BLaER1 treated with 17β-estradiol and CSF1 and Interleukin-3, amounts not matched to agents 10 nM and 100 nM (cell line): Measurements from ENCODE around the gene AMZ2.

Experiments used
- H3K27ac ChIP-seq, 11 experiments: shearing (Covaris generic); formaldehyde crosslinking; 2 replicates each; pipeline ENCODE4 v1.8.1; 2022
- H3K27me3 ChIP-seq, 11 experiments: shearing (Covaris generic); formaldehyde crosslinking; 2 replicates each; pipeline ENCODE4 v1.8.1; 2022
- H3K36me3 ChIP-seq, 11 experiments: shearing (Covaris generic); formaldehyde crosslinking; 2 replicates each; pipeline ENCODE4 v1.8.1; 2022
- H3K4me1 ChIP-seq, 10 experiments: shearing (Covaris generic); formaldehyde crosslinking; 2 replicates each; pipeline ENCODE4 v1.8.1; 2022
- H3K4me2 ChIP-seq, 11 experiments: shearing (Covaris generic); formaldehyde crosslinking; 2 replicates each; pipeline ENCODE4 v1.8.1; 2022
- H3K4me3 ChIP-seq, 10 experiments: shearing (Covaris generic); formaldehyde crosslinking; 2 replicates each; pipeline ENCODE4 v1.8.1; 2022
- H3K9ac ChIP-seq, 11 experiments: shearing (Covaris generic); formaldehyde crosslinking; 2 replicates each; pipeline ENCODE4 v1.8.1; 2022
- H3K9me3 ChIP-seq, 11 experiments: shearing (Covaris generic); formaldehyde crosslinking; replicated peaks in 1 of 11; 2 replicates each; pipeline ENCODE4 v1.8.1; 2022
- H4K20me1 ChIP-seq, 11 experiments: shearing (Covaris generic); formaldehyde crosslinking; 2 replicates each; pipeline ENCODE4 v1.8.1; 2022
- Cebpa-rat ChIP-seq, 11 experiments: shearing (Covaris generic); IDR thresholded peaks; 2 replicates each; pipeline ENCODE4 v1.8.1; 2022

Gene AMZ2

GRCh38 chr17:68293490-68294195 lies 45.8 kb downstream of the AMZ2 start:
- Histone ChIP-seq H3K4me3 (no peak overlapping the region; a peak in 1 of 20 replicates), H3K4me2 (peak overlapping the region in 9 of 11 experiments; percentile 1 to 99 (median 89); a peak in 12 of 22 replicates), H3K9me3 (peaks cover 0 to 6% (median 0%) of the 10 kb centered on the region in 11 experiments; a peak in 2 of 22 replicates), H3K27ac (peak overlapping the region in 6 of 11 experiments; percentile 31 to 43 (median 34); a peak in 10 of 22 replicates), H3K27me3 (no peaks in the 10 kb centered on the region), H3K9ac (no peak overlapping the region), H3K36me3 (no peaks in the 10 kb centered on the region), H3K4me1 (peaks cover 44 to 80% (median 67%) of the 10 kb centered on the region in 10 experiments), H4K20me1 (no peaks in the 10 kb centered on the region)
- no peak for TF ChIP-seq Cebpa-rat (IDR thresholded peaks at IDR 0.05)

- H4K20me1 ChIP-seq = no peaks in the 10 kb centered on the region
- H3K4me1 ChIP-seq = peaks cover 38 to 74% (median 62%) of the 10 kb centered on the region in 10 experiments
- TF ChIP-seq Cebpa-rat (IDR thresholded peaks at IDR 0.05) = no peak
- H3K4me3 ChIP-seq = no peak overlapping the region
- H3K9me3 ChIP-seq = peaks cover 0 to 8% (median 0%) of the 10 kb centered on the region in 11 experiments; a peak in 2 of 22 replicates
- H3K27ac ChIP-seq = peak overlapping the region in 6 of 11 experiments; percentile 31 to 43 (median 34); a peak in 10 of 22 replicates
- H3K4me2 ChIP-seq = peak overlapping the region in 9 of 11 experiments; percentile 1 to 96 (median 35); a peak in 11 of 22 replicates
- no peaks in the 10 kb centered on the region for H3K27me3 ChIP-seq
- no peaks in the 10 kb centered on the region for H3K36me3 ChIP-seq
- no peak overlapping the region for H3K9ac ChIP-seq
Measured at GRCh38 chr17:68294196-68294555, 46.3 kb downstream of the AMZ2 start.

- Histone ChIP-seq H3K4me3 (no peak overlapping the region), H3K4me2 (peak overlapping the region in 7 of 11 experiments; percentile 2 to 96 (median 37); a peak in 6 of 22 replicates), H3K27me3 (no peaks in the 10 kb centered on the region), H3K9ac (no peak overlapping the region), H3K36me3 (no peaks in the 10 kb centered on the region), H4K20me1 (no peaks in the 10 kb centered on the region), H3K9me3 (peaks cover 0 to 8% (median 0%) of the 10 kb centered on the region in 11 experiments; a peak in 3 of 22 replicates), H3K4me1 (peaks cover 34 to 70% (median 57%) of the 10 kb centered on the region in 10 experiments), H3K27ac (peak overlapping the region in 6 of 11 experiments; percentile 31 to 43 (median 34); a peak in 8 of 22 replicates)
- TF ChIP-seq Cebpa-rat (IDR thresholded peaks at IDR 0.05) = no peak
Measured at GRCh38 chr17:68294617-68295016, 46.8 kb downstream of the AMZ2 start.

- TF ChIP-seq Cebpa-rat (IDR thresholded peaks at IDR 0.05) = no peak
- Histone ChIP-seq H3K9me3 (peaks cover 0 to 11% (median 0%) of the 10 kb centered on the region in 11 experiments; a peak in 4 of 22 replicates), H3K4me3 (no peak overlapping the region), H4K20me1 (no peaks in the 10 kb centered on the region), H3K4me1 (peaks cover 29 to 65% (median 52%) of the 10 kb centered on the region in 10 experiments), H3K36me3 (no peaks in the 10 kb centered on the region; a peak in 1 of 22 replicates), H3K4me2 (peak overlapping the region in 4 of 11 experiments; percentile 2 to 90 (median 62); a peak in 5 of 22 replicates), H3K27me3 (no peaks in the 10 kb centered on the region), H3K9ac (no peak overlapping the region), H3K27ac (peak overlapping the region in 4 of 11 experiments; percentile 11 to 36 (median 32); a peak in 4 of 22 replicates)
Measured at GRCh38 chr17:68295086-68295485, 47.2 kb downstream of the AMZ2 start.

- no peak for TF ChIP-seq Cebpa-rat (IDR thresholded peaks at IDR 0.05)
- Histone ChIP-seq H3K27ac (peak overlapping the region in 8 of 11 experiments; percentile 17 to 74 (median 52); a peak in 13 of 22 replicates), H3K4me1 (peaks cover 21 to 65% (median 47%) of the 10 kb centered on the region in 10 experiments), H3K9me3 (peaks cover 0 to 16% (median 0%) of the 10 kb centered on the region in 11 experiments; a peak in 4 of 22 replicates), H3K27me3 (no peaks in the 10 kb centered on the region), H4K20me1 (no peaks in the 10 kb centered on the region), H3K4me2 (peak overlapping the region; percentile 35 to 90 (median 63)), H3K4me3 (0 out of 20 replicates have a peak overlapping the region, but pooled peaks of 1 of the 10 experiments have one; percentile 1), H3K36me3 (no peaks in the 10 kb centered on the region; a peak in 1 of 22 replicates), H3K9ac (peak overlapping the region in 4 of 11 experiments; percentile 1 to 52 (median 20); a peak in 6 of 22 replicates)
Measured at GRCh38 chr17:68296217-68297191, 48.7 kb downstream of the AMZ2 start.

- TF ChIP-seq Cebpa-rat (IDR thresholded peaks at IDR 0.05) = no peak
- Histone ChIP-seq H3K9ac (peak overlapping the region in 4 of 11 experiments; percentile 1 to 52 (median 20); a peak in 5 of 22 replicates), H3K27me3 (no peaks in the 10 kb centered on the region), H3K4me3 (peak overlapping the region in 1 of 10 experiments; percentile 1; a peak in 1 of 20 replicates), H3K27ac (peak overlapping the region in 8 of 11 experiments; percentile 17 to 74 (median 52); a peak in 16 of 22 replicates), H3K4me2 (peak overlapping the region; percentile 35 to 90 (median 63)), H3K9me3 (peaks cover 0 to 16% (median 0%) of the 10 kb centered on the region in 11 experiments; a peak in 6 of 22 replicates), H4K20me1 (no peaks in the 10 kb centered on the region), H3K4me1 (peaks cover 23 to 71% (median 49%) of the 10 kb centered on the region in 10 experiments), H3K36me3 (no peaks in the 10 kb centered on the region; a peak in 1 of 22 replicates)
Measured at GRCh38 chr17:68297195-68297594, 49.4 kb downstream of the AMZ2 start.

GRCh38 chr17:68298601-68299000 lies 50.8 kb downstream of the AMZ2 start:
- Histone ChIP-seq H3K9me3 (peaks cover 0 to 18% (median 0%) of the 10 kb centered on the region in 11 experiments; a peak in 6 of 22 replicates), H3K4me1 (peaks cover 19 to 65% (median 40%) of the 10 kb centered on the region in 10 experiments), H4K20me1 (no peaks in the 10 kb centered on the region), H3K4me2 (peak overlapping the region in 3 of 11 experiments; percentile 70 to 90 (median 83); a peak in 3 of 22 replicates), H3K36me3 (no peaks in the 10 kb centered on the region; a peak in 1 of 22 replicates), H3K27ac (peak overlapping the region in 1 of 11 experiments; percentile 19; a peak in 1 of 22 replicates), H3K9ac (no peak overlapping the region), H3K27me3 (no peaks in the 10 kb centered on the region), H3K4me3 (no peak overlapping the region)
- no peak for TF ChIP-seq Cebpa-rat (IDR thresholded peaks at IDR 0.05)

GRCh38 chr17:68299817-68300216 lies 52.0 kb downstream of the AMZ2 start:
- H3K9ac ChIP-seq = no peak overlapping the region
- peaks cover 0 to 30% (median 0%) of the 10 kb centered on the region in 11 experiments; a peak in 6 of 22 replicates for H3K9me3 ChIP-seq
- H3K4me2 ChIP-seq = no peak overlapping the region
- H3K27ac ChIP-seq = no peak overlapping the region
- H3K27me3 ChIP-seq = no peaks in the 10 kb centered on the region
- TF ChIP-seq Cebpa-rat (IDR thresholded peaks at IDR 0.05) = no peak
- peaks cover 19 to 56% (median 37%) of the 10 kb centered on the region in 10 experiments for H3K4me1 ChIP-seq
- no peaks in the 10 kb centered on the region for H4K20me1 ChIP-seq
- H3K36me3 ChIP-seq = no peaks in the 10 kb centered on the region; a peak in 1 of 22 replicates
- H3K4me3 ChIP-seq = no peak overlapping the region
